ENCODE results near the gene LITAFD.

- TF ChIP-seq RAD21 (IDR thresholded peaks at IDR 0.05; ENCODE audit: insufficient read depth, low read depth, low read length) (no peak), MEF2A (IDR thresholded peaks at IDR 0.05; ENCODE audit: insufficient read depth, low read depth, low read length) (no peak), ATF2 (IDR thresholded peaks at IDR 0.05; ENCODE audit: low read length) (no peak), CTCF (IDR thresholded peaks at IDR 0.05 in 2 of 3, conservative IDR thresholded peaks at IDR 0.05 in 1 of 3; ENCODE audit: control insufficient read depth in 2 of 3, extremely low read depth in 1 of 3, insufficient read depth in 1 of 3, low read depth in 3 of 3, low read length in 3 of 3) (no peak), CREB1 (IDR thresholded peaks at IDR 0.05; ENCODE audit: low read depth) (no peak), JUND (IDR thresholded peaks at IDR 0.05; ENCODE audit: low read depth, low read length) (no peak), POLR2A (IDR thresholded peaks at IDR 0.05; ENCODE audit: low read depth, low read length) (no peak; the same call in 1 of the 2 replicates)
Measured at GRCh38 chr16:8893976-8894690, 12.0 kb downstream of the LITAFD start.
